Heart left ventricle (tissue), 16 donors: ENCODE data around the gene ZNF512. TPM values are rescaled to one million over a fixed set of nuclear protein-coding genes. Genes with fewer than 3 reads are reported as not detected.

Experiments used
- ATAC-seq, 4 donors: fragments of 200-7000 bp; cut with Tn5 transposase; one replicate each; pipeline ENCODE4 v1.9.1; 2020 to 2022; ENCODE audit warnings: moderate library complexity in 4 of 4, mild to moderate bottlenecking in 3 of 4, moderate number of reproducible peaks in 1 of 4
- DNase-seq, 5 donors: peaks; one replicate each; pipeline ENCODE4 v3.0.0-alpha.2; 2020
- H3K27ac ChIP-seq, 12 donors: fragments of 200-600 bp; sonication (generic) in 4 of 12; one replicate each; pipeline versions ENCODE4 v1.5.0 to v1.8.0; 2016 to 2022; ENCODE audit warnings: mild to moderate bottlenecking in 2 of 12
- H3K27me3 ChIP-seq, 9 donors: fragments of 200-600 bp; sonication (generic) in 2 of 9; one replicate each; pipeline versions ENCODE4 v1.5.1 to v1.8.0; 2016 to 2022; ENCODE audit warnings: mild to moderate bottlenecking in 3 of 9
- H3K36me3 ChIP-seq, 9 donors: fragments of 200-600 bp; sonication (generic) in 2 of 9; one replicate each; pipeline versions ENCODE4 v1.5.0 to v1.8.0; 2018 to 2022; ENCODE audit warnings: mild to moderate bottlenecking in 2 of 9
- H3K4me1 ChIP-seq, 12 donors: fragments of 200-600 bp; sonication (generic) in 4 of 12; one replicate each; pipeline versions ENCODE4 v1.5.0 to v1.8.0; 2016 to 2022; ENCODE audit warnings: mild to moderate bottlenecking in 3 of 12
- H3K4me3 ChIP-seq, 12 donors: fragments of 200-600 bp; sonication (generic) in 4 of 12; one replicate each; pipeline versions ENCODE4 v1.5.0 to v1.8.0; 2017 to 2022; ENCODE audit warnings: mild to moderate bottlenecking in 9 of 12, moderate library complexity in 4 of 12
- H3K9me3 ChIP-seq, 12 donors: fragments of 200-600 bp; sonication (generic) in 4 of 12; one replicate each; pipeline versions ENCODE4 v1.5.0 to v1.8.0; 2016 to 2022; ENCODE audit warnings: mild to moderate bottlenecking in 1 of 12
- CTCF ChIP-seq, 12 donors: fragments of 200-600 bp; sonication (generic) in 4 of 12; IDR thresholded peaks; one replicate each; pipeline versions ENCODE4 v1.5.0 to v1.8.0; 2018 to 2022; ENCODE audit warnings: antibody characterized with exemption in 12 of 12, mild to moderate bottlenecking in 5 of 12
- POLR2A ChIP-seq, 2 donors: fragments of 450-650 bp; IDR thresholded peaks; one replicate each; pipeline ENCODE4 v1.6.1; 2017; ENCODE audit warnings: antibody characterized with exemption in 2 of 2, mild to moderate bottlenecking in 2 of 2, moderate library complexity in 2 of 2
- WGBS, 4 donors: extraction: QIAGEN DNeasy Blood & Tissue Kit in 2 of 4; methylation state at CpG; one replicate each; pipeline versions ENCODE4 v1.1.5 to v1.1.7; 2013 to 2018; 5-methylcytosine and 5-hydroxymethylcytosine counted together
- intact Hi-C, 10 donors: fragments of 100-400 bp; cut with DNase I; formaldehyde crosslinking; loops; one replicate each; pipeline versions ENCODE4 v1.11.1 to v1.14.2; 2022
- polyA plus RNA-seq, 2 donors: library from polyadenylated mRNA; stranded (reverse); fragments of 200-250 nt; gene quantifications; one replicate each; pipeline ENCODE4 v1.2.3, GENCODE V29; 2013
- total RNA-seq, 9 donors: library from RNA; depleted of rRNA in 2 of 9; stranded (reverse); fragments of >200 nt in 2 of 9; fragmentation: NEBNext Ultra II Directional in 3 of 9; extraction: Animal tissue kit (Norgen Biotek cat#: 25700) in 3 of 9; gene quantifications; one replicate each; pipeline versions ENCODE4 v1.1.0 to v1.2.4, GENCODE V29; 2016 to 2023
- donor health status: ischemic (EF 13 %, LVEDD 7.1; RV severe dilation, severe dysfunction).
- donor health status: healthy with polysubstance abuse.
- donor health status: DM: no; HTN: yes; CAD: no.
- donor health status: DM: no; HTN: no; CAD: no.
- donor health status: ischemic (EF 25% LVEDD 6.9; RV normal size, moderate dysfunction).
- donor health status: ischemic (EF 25% LVEDD 5.7; RV mildly dilated, moderate dysfunction).
- donor health status: healthy.
- donor health status: DM: yes; HTN: yes; CAD: no.
- donor health status: ischemic (EF 35%, LVEDD 5.7; RV mildly dilated, moderate dysfunction).
- donor health status: nonischemic (EF 11% LVEDD 7.7; RV severe dilation, severe dysfunction).
- donor health status: DM: yes; HTN: yes; CAD: no.
- donor health status: PGD.
- donor health status: ischemic (EF 29% LVEDD 5.4; RV normal size, mild dysfunction).
- donor health status: nonischemic (EF 23%, LVEDD 6.1; RV moderate dilation, normal function).

ZNF512 gene
- total and polyA plus RNA-seq, 11 donors = 8.4 to 31.8 (median 19.4) TPM

DNA sequence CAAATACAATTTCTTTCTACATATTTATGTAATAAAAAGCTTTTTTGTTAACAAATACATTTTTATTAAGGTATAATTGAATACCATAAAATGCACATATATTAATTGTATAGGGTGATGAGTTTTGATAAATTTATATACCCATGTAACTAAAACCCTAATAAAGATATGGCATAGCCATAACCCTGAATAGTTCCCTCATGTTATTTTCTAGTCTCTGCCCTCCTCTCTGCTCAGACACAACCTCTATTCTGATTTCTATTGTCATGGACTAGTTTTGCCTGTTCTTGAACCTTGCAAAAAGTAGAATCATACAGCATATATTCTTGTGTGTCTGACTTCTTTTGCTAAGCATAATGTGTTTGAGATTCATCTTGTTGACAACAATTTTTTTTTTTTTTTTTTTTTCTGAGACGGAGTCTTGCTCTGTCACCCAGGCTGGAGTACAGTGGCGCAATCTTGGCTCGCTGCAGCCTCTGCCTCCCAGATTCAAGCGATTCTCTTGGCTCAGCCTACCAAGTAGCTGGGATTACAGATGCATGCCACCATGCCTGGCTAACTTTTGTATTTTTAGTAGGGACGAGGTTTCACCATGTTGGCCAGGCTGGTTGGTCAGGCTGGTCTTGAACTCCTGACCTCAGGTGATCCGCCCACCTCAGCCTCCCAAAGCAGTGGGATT, 38.6 kb upstream of the ZNF512 start:
- 79 to 92% (median 91%) methylated on average over 6 of the region's 6 CpGs for WGBS, 4 donors

GRCh38 chr2:27545348-27546141, 37.3 kb upstream of the ZNF512 start:
- Histone ChIP-seq H3K36me3 (no peaks in the 10 kb centered on the region), H3K4me3 (no peak overlapping the region), H3K27ac (no peak overlapping the region), H3K4me1 (no peaks in the 10 kb centered on the region), H3K9me3 (peaks cover 0 to 15% (median 0%) of the 10 kb centered on the region in 12 donors), H3K27me3 (no peaks in the 10 kb centered on the region)
- ATAC-seq (no peak), DNase-seq (no peak)
- no peak for TF ChIP-seq CTCF (IDR thresholded peaks at IDR 0.05)
- no peak for TF ChIP-seq POLR2A (IDR thresholded peaks at IDR 0.05)
- 82 to 89% (median 88%) methylated on average over 5 of the region's 5 CpGs for WGBS, 4 donors
- intact Hi-C loops = no loop called here

More for the DNA sequence above, 38.6 kb upstream of the ZNF512 start:
- Histone ChIP-seq H3K9me3 (peaks cover 0 to 15% (median 0%) of the 10 kb centered on the region in 12 donors), H3K27ac (no peak overlapping the region), H3K27me3 (no peaks in the 10 kb centered on the region), H3K36me3 (no peaks in the 10 kb centered on the region), H3K4me3 (no peak overlapping the region), H3K4me1 (no peaks in the 10 kb centered on the region)
- no peak for TF ChIP-seq POLR2A (IDR thresholded peaks at IDR 0.05)
- no peak for TF ChIP-seq CTCF (IDR thresholded peaks at IDR 0.05)
- ATAC-seq = no peak
- intact Hi-C loops = no loop called here
- DNase-seq = no peak

DNA sequence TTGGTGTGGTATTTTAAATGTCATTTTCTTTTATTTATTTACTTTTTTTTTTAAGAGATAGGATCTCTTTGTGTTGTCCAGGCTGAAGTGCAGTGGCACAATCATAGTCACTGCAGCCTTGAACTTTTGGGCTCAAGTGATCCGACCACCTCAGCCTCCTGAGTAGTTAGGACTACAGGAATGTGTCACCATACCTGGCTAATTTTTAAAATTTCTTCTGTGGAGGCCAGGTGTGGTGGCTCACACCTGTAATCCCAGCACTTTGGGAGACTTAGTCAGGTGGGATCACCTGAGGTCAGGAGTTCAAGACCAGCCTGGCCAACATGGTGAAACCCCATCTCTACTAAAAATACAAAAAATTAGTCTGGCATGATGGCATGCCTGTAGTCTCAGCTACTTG, 33.5 kb upstream of the ZNF512 start:
- TF ChIP-seq POLR2A (IDR thresholded peaks at IDR 0.05) = no peak
- TF ChIP-seq CTCF (IDR thresholded peaks at IDR 0.05) = no peak
- Histone ChIP-seq H3K4me3 (no peak overlapping the region), H3K4me1 (no peaks in the 10 kb centered on the region), H3K36me3 (no peaks in the 10 kb centered on the region), H3K9me3 (peaks cover 0 to 15% (median 0%) of the 10 kb centered on the region in 12 donors), H3K27me3 (peaks cover 0 to 6% (median 0%) of the 10 kb centered on the region in 9 donors), H3K27ac (no peak overlapping the region)
- no peak for DNase-seq
- intact Hi-C loops = no loop called here
- ATAC-seq = no peak
- WGBS, 4 donors = 63 to 80% (median 67%) methylated on average over 1 of the region's 1 CpG

DNA sequence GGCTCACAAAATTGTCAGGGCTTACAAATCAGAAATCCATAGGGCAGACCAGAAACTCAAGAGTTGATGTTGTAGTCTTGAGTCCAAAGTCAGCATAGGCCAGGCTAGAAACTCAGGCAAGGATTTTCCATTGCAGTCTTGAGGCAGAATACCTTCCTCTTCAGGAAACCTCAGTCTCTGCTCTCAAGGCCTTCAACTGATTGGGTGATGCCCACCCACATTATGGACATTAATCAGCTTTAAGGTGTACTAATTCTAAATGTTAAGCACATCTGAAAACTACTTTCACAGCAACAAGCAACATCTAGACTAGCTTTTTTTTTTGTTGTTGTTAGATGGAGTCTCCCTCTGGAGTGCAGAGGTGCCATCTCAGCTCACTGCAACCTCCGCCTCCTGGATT, 31.3 kb upstream of the ZNF512 start:
- Histone ChIP-seq H3K36me3 (no peaks in the 10 kb centered on the region), H3K27ac (no peak overlapping the region), H3K9me3 (peaks cover 0 to 2% (median 0%) of the 10 kb centered on the region in 12 donors), H3K27me3 (peaks cover 0 to 7% (median 0%) of the 10 kb centered on the region in 9 donors), H3K4me1 (no peaks in the 10 kb centered on the region), H3K4me3 (no peak overlapping the region)
- TF ChIP-seq CTCF (IDR thresholded peaks at IDR 0.05) (no peak), POLR2A (IDR thresholded peaks at IDR 0.05) (no peak)
- WGBS, 4 donors = 90 to 95% (median 92%) methylated on average over 1 of the region's 1 CpG
- ATAC-seq (no peak), DNase-seq (no peak)
- intact Hi-C loops = no loop called here
